Measurements from ENCODE around the gene ZSWIM8. TPM values are rescaled to one million over a fixed set of nuclear protein-coding genes. Genes with fewer than 3 reads are reported as not detected.

Gene ZSWIM8
- total and polyA plus RNA-seq, 2 donors (not counting 1 experiment from before 2014, with no cell fraction given) = 110 to 147 TPM

- Mint-ChIP-seq H3K27ac (peak within 1 kb of the TSS; percentile 97), H3K4me3 (peak within 1 kb of the TSS; percentile 99), H3K27me3 (no peaks in the 10 kb centered on the region), H3K4me1 (peaks cover 53% of the 10 kb centered on the region), H3K9me3 (ENCODE audit: insufficient read depth) (no peaks in the 10 kb centered on the region)
- no peaks in the 10 kb centered on the region for H3K27me3 ChIP-seq (replicated peaks in 1 of 4; ENCODE audit: control extremely low read depth in 1 of 4, control insufficient read depth in 3 of 4, insufficient read depth in 4 of 4, low read length in 3 of 4)
- H3K27ac ChIP-seq (ENCODE audit: low read length in 2 of 2) = peak within 1 kb of the TSS; percentile 60 to 89
- H3K79me2 ChIP-seq (ENCODE audit: control insufficient read depth, insufficient read depth, low read length) = peaks cover 76% of the 10 kb centered on the region
- H2AFZ ChIP-seq (ENCODE audit: insufficient read depth, low read depth, low read length, poor library complexity, severe bottlenecking) = peak within 1 kb of the TSS; percentile 87
- ChIA-PET CTCF (interaction anchor here (1.0 to 6.2 kb wide), 4 partner anchors 10 to 98 kb away, joined by 3 to 35 read pairs (median 4); a partner anchor contains a TSS), POLR2A (interaction anchor here (0.7 to 2.0 kb wide), 3 partner anchors 10 to 38 kb away, joined by 4 to 20 read pairs (median 10); partner anchors contain the start of gene SEC24C)
- H3K36me3 ChIP-seq (replicated peaks in 1 of 2; ENCODE audit: control extremely low read depth in 1 of 2, control insufficient read depth in 1 of 2, extremely low read depth in 1 of 2, insufficient read depth in 2 of 2, low read length in 1 of 2) = peaks cover 0 to 13% of the 10 kb centered on the region in 2 experiments
- intact Hi-C loops (cut with micrococcal nuclease) = loop anchor here (1.0 kb wide), 1 partner anchor 10 kb away; a partner anchor contains a TSS
- H3K9ac ChIP-seq (ENCODE audit: low read length) = peak within 1 kb of the TSS; percentile 75
- whole genome bisulfite sequencing (ENCODE audit: insufficient coverage) = under 1% methylated on average over 52 of the region's 57 CpGs
- DNase-seq (peak; percentile 88), ATAC-seq (ENCODE audit: low read depth) (peak; percentile 63)
- no peak for TF ChIP-seq EZH2 (IDR thresholded peaks at IDR 0.05; ENCODE audit: borderline replicate concordance, insufficient read depth, low read depth, low read length, poor library complexity, severe bottlenecking)
- TF ChIP-seq CTCF (IDR thresholded peaks at IDR 0.05) = no peak
- H3K4me1 ChIP-seq (ENCODE audit: control insufficient read depth in 2 of 2, insufficient read depth in 2 of 2, low read length in 2 of 2) = peaks cover 32 to 42% of the 10 kb centered on the region in 2 donors
- peaks cover 15% of the 10 kb centered on the region for H4K20me1 ChIP-seq (ENCODE audit: control insufficient read depth, insufficient read depth, low read length, poor library complexity, severe bottlenecking)
- no peaks in the 10 kb centered on the region for H3K9me3 ChIP-seq (ENCODE audit: control extremely low read depth in 1 of 3, control insufficient read depth in 2 of 3, insufficient read depth in 1 of 3, low read length in 2 of 3)
- H3K4me3 ChIP-seq (ENCODE audit: control extremely low read depth in 1 of 5, extremely low read depth in 1 of 5, insufficient read depth in 1 of 5, low read depth in 2 of 5, low read length in 4 of 5) = peak within 1 kb of the TSS; percentile 72 to 86 (median 79)
- H3K4me2 ChIP-seq (replicated peaks; ENCODE audit: low read depth, low read length, poor library complexity, severe bottlenecking) = peak within 1 kb of the TSS; percentile 76
Measured at GRCh38 chr10:73781879-73782748, 3.3 kb upstream of the ZSWIM8 start, which contains the start of gene CHCHD1. Gene CHCHD1, plus strand, starts transcription at chr10:73782048. Its CDS starts 28 bp downstream, at chr10:73782076.

- H3K9ac ChIP-seq (ENCODE audit: low read length) = peak overlapping the region; percentile 75
Measured at GRCh38 chr10:73782749-73783085, 2.7 kb upstream of the ZSWIM8 start.

More at GRCh38 chr10:73782749-73783085, 2.7 kb upstream of the ZSWIM8 start:
- no CpG with 5 or more reads among the region's 2 CpGs for WGBS (ENCODE audit: insufficient coverage)
- H3K9me3 Mint-ChIP-seq (ENCODE audit: insufficient read depth) = no peaks in the 10 kb centered on the region
- Histone ChIP-seq H4K20me1 (ENCODE audit: control insufficient read depth, insufficient read depth, low read length, poor library complexity, severe bottlenecking) (peaks cover 15% of the 10 kb centered on the region), H2AFZ (ENCODE audit: insufficient read depth, low read depth, low read length, poor library complexity, severe bottlenecking) (no peak overlapping the region), H3K9me3 (ENCODE audit: control extremely low read depth in 1 of 3, control insufficient read depth in 2 of 3, insufficient read depth in 1 of 3, low read length in 2 of 3) (no peaks in the 10 kb centered on the region), H3K27me3 (replicated peaks in 1 of 4; ENCODE audit: control extremely low read depth in 1 of 4, control insufficient read depth in 3 of 4, insufficient read depth in 4 of 4, low read length in 3 of 4) (no peaks in the 10 kb centered on the region), H3K4me3 (ENCODE audit: control extremely low read depth in 1 of 5, extremely low read depth in 1 of 5, insufficient read depth in 1 of 5, low read depth in 2 of 5, low read length in 4 of 5) (peak overlapping the region; percentile 72 to 86 (median 79)), H3K79me2 (ENCODE audit: control insufficient read depth, insufficient read depth, low read length) (peaks cover 76% of the 10 kb centered on the region), H3K4me1 (ENCODE audit: control insufficient read depth in 2 of 2, insufficient read depth in 2 of 2, low read length in 2 of 2) (peaks cover 32 to 46% of the 10 kb centered on the region in 2 donors), H3K36me3 (replicated peaks in 1 of 2; ENCODE audit: control extremely low read depth in 1 of 2, control insufficient read depth in 1 of 2, extremely low read depth in 1 of 2, insufficient read depth in 2 of 2, low read length in 1 of 2) (peaks cover 0 to 8% of the 10 kb centered on the region in 2 experiments), H3K4me2 (replicated peaks; ENCODE audit: low read depth, low read length, poor library complexity, severe bottlenecking) (peak overlapping the region; percentile 76), H3K27ac (ENCODE audit: low read length in 2 of 2) (peak overlapping the region; percentile 60 to 89)
- CTCF ChIA-PET = interaction anchor here (6.2 kb wide), 1 partner anchor 11 kb away, joined by 35 read pairs; a partner anchor contains a TSS
- DNase-seq = no peak
- TF ChIP-seq CTCF (IDR thresholded peaks at IDR 0.05) (no peak), EZH2 (IDR thresholded peaks at IDR 0.05; ENCODE audit: borderline replicate concordance, insufficient read depth, low read depth, low read length, poor library complexity, severe bottlenecking) (no peak)
- H3K4me1 Mint-ChIP-seq = peaks cover 56% of the 10 kb centered on the region
- H3K27me3 Mint-ChIP-seq = no peaks in the 10 kb centered on the region
- peak overlapping the region; percentile 99 for H3K4me3 Mint-ChIP-seq
- peak overlapping the region; percentile 97 for H3K27ac Mint-ChIP-seq
- no peak for ATAC-seq (ENCODE audit: low read depth)
- intact Hi-C loops (cut with micrococcal nuclease) = no loop called here
- POLR2A ChIA-PET = no interaction called here

Measured in B cell (primary cell).